Measurements from ENCODE around the gene USHBP1. TPM values are rescaled to one million over a fixed set of nuclear protein-coding genes. Genes with fewer than 3 reads are reported as not detected.

The USHBP1 gene
- total and polyA plus RNA-seq, 2 experiments from 2014 or later = 4.0 to 5.6 TPM

DNA sequence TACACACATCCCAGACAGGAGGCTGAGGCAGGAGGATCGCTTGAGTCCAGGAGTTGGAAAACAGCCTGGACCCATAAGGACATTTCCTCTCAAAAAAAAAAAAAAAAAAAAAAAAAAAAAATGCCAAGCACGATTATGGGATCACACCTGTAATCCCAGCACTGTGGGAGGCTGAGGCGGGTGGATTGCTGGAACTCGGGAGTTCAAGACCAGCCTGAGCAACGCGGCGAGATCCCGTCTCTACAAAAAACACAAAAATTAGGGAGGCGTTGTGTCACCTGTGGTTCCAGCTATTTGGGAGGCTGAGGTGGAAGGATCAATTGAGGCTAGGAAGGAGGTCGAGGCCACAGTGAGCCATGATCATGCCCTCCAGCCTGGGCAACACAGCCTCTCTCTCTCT, 39.5 kb downstream of the USHBP1 start (continued):
- no peak for TF ChIP-seq ZNF462 (CRISPR knock-in tag; IDR thresholded peaks at IDR 0.05)

GRCh38 chr19:17220207-17220758, 44.3 kb downstream of the USHBP1 start:
- H3K27ac Mint-ChIP-seq = no peak overlapping the region
- DNase-seq (ENCODE audit: low spot score) (no peak), ATAC-seq (no peak)
- Histone ChIP-seq H3K36me3 (ENCODE audit: insufficient read depth) (peaks cover 5% of the 10 kb centered on the region; the same call in 1 of the 2 replicates), H3K4me2 (no peak overlapping the region), H3F3A (replicated peaks; ENCODE audit: low read depth) (peaks cover 7% of the 10 kb centered on the region), H4K20me1 (replicated peaks; ENCODE audit: insufficient read depth) (no peaks in the 10 kb centered on the region), H3K4me1 (ENCODE audit: insufficient read depth) (no peaks in the 10 kb centered on the region), H3K9me2 (ENCODE audit: insufficient read depth) (no peaks in the 10 kb centered on the region), H3K4me3 (no peak overlapping the region), H3K27ac (ENCODE audit: low read depth) (no peak overlapping the region), H2AFZ (no peak overlapping the region), H3K27me3 (ENCODE audit: insufficient read depth) (no peaks in the 10 kb centered on the region), H3K79me2 (replicated peaks; ENCODE audit: insufficient read depth) (no peaks in the 10 kb centered on the region)
- H3K4me3 Mint-ChIP-seq = no peak overlapping the region
- H3K27me3 Mint-ChIP-seq (ENCODE audit: insufficient read depth, low read depth, poor library complexity) = peaks cover 10% of the 10 kb centered on the region
- H3K9me3 Mint-ChIP-seq = no peaks in the 10 kb centered on the region; the same call in 2 of the 3 replicates
- H3K36me3 Mint-ChIP-seq (ENCODE audit: low read depth) = peaks cover 24% of the 10 kb centered on the region
- H3K4me1 Mint-ChIP-seq = peaks cover 6% of the 10 kb centered on the region
- TF ChIP-seq EZH2phosphoT487 (IDR thresholded peaks at IDR 0.05; ENCODE audit: unreplicated experiment) (no peak), JUNB (IDR thresholded peaks at IDR 0.05; ENCODE audit: unreplicated experiment) (no peak)

GRCh38 chr19:17219286-17219685, 45.3 kb downstream of the USHBP1 start:
- Histone ChIP-seq H3K4me3 (no peak overlapping the region), H3K4me1 (ENCODE audit: insufficient read depth) (no peaks in the 10 kb centered on the region), H3F3A (replicated peaks; ENCODE audit: low read depth) (0 out of 2 replicates have a peak, but pooled peaks cover 9% of the 10 kb centered on the region), H3K9me2 (ENCODE audit: insufficient read depth) (no peaks in the 10 kb centered on the region), H3K4me2 (no peak overlapping the region), H3K36me3 (ENCODE audit: insufficient read depth) (peaks cover 5% of the 10 kb centered on the region; the same call in 1 of the 2 replicates), H2AFZ (no peak overlapping the region), H3K79me2 (replicated peaks; ENCODE audit: insufficient read depth) (no peaks in the 10 kb centered on the region), H3K27ac (ENCODE audit: low read depth) (no peak overlapping the region), H3K27me3 (ENCODE audit: insufficient read depth) (no peaks in the 10 kb centered on the region), H4K20me1 (replicated peaks; ENCODE audit: insufficient read depth) (no peaks in the 10 kb centered on the region)
- no peak for DNase-seq (ENCODE audit: low spot score)
- H3K27ac Mint-ChIP-seq = peak overlapping the region; percentile 29; the same call in 1 of the 2 replicates
- no peaks in the 10 kb centered on the region; the same call in 2 of the 3 replicates for H3K9me3 Mint-ChIP-seq
- ATAC-seq = no peak
- peaks cover 24% of the 10 kb centered on the region for H3K36me3 Mint-ChIP-seq (ENCODE audit: low read depth)
- H3K27me3 Mint-ChIP-seq (ENCODE audit: insufficient read depth, low read depth, poor library complexity) = peaks cover 14% of the 10 kb centered on the region
- peaks cover 10% of the 10 kb centered on the region for H3K4me1 Mint-ChIP-seq
- H3K4me3 Mint-ChIP-seq = no peak overlapping the region
- no peak for TF ChIP-seq JUNB (IDR thresholded peaks at IDR 0.05; ENCODE audit: unreplicated experiment)
- TF ChIP-seq EZH2phosphoT487 (IDR thresholded peaks at IDR 0.05; ENCODE audit: unreplicated experiment) = no peak
- TF ChIP-seq POLR2AphosphoS5 (IDR thresholded peaks at IDR 0.05; ENCODE audit: low read depth) = no peak
- no peak for TF ChIP-seq ZNF331 (CRISPR knock-in tag; IDR thresholded peaks at IDR 0.05; ENCODE audit: low read depth)
- TF ChIP-seq STAT1 (IDR thresholded peaks at IDR 0.05; ENCODE audit: unreplicated experiment) = no peak
- no peak for TF ChIP-seq REST (IDR thresholded peaks at IDR 0.05; ENCODE audit: unreplicated experiment)
- no peak for TF ChIP-seq CTCF (conservative IDR thresholded peaks at IDR 0.05; ENCODE audit: low read depth in 2 of 2)

All from GM23338 (cell line).